ENCODE results near the gene MGMT.

The MGMT gene

DNA sequence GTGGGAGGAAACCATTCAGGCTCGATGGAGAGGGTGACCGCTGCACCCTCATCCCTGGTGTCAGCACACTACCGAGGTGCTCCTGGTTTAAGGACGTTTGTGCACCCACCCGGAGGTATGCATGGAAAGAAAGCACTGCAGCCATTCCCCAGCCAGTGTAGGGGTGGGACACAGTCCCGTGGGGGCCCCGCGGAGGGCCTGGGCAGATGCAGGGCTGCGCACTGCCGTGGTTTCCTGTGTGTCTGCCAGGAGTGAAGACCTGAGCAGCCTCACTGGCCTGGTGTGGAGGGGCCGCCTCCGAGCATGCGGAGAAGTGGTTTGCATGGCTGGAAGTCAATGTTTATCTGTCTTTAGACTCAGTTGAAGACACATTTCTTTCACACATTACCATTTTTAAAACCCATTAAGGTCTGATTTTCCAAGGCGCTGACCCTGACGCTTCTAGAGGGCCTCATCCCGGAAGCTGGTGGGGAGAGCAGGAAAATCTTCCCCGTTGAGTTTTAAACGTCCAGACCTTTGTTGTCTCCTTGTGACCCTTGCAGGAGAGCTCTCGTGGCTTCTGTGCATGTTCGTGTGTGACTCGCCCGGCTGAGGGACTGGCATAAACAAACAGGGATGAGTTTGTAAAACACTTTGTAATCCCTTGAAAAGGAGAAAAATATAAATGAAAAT lies 188.1 kb downstream of the MGMT start:
- DNase-seq (ENCODE audit: low read depth): no peak

DNA sequence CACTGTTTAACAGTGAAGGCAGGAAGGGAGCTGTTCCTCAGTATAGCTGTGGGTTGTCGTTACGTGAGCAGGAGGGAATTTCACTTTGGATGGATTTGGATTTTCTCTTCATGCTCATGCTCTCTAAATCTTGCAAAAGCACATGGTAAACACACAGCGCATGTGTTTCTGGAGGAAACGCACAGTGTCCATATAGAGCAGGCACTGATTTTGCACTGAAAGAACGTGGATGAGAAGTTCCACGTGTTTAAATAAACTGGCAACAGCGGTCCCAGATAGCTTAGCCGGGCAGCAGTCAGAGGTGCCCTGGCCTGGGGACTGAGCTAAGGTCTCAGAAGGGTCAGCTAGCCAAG lies 188.6 kb downstream of the MGMT start:
- no peak for DNase-seq (ENCODE audit: low read depth)

DNA sequence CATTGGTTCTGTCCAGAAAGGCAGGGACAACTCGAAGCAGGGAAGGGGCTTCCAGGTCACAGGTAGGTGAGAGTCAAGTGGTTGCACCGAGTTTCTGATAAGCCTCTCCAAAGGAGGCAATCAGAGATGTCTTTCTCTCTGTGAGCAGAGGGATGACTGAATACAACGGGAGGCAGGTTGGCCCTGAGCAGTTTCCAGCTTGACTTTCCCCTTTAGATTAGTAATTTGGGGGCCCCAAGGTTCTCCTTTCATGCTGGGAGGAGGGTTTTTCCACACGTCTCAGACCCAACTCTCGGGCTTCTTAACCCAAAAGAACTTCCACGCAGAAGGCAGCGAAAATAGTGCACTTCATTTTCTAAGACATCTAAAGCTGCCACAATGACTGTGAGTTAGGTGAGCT lies 189.6 kb downstream of the MGMT start:
- no peak for DNase-seq (ENCODE audit: low read depth)

DNA sequence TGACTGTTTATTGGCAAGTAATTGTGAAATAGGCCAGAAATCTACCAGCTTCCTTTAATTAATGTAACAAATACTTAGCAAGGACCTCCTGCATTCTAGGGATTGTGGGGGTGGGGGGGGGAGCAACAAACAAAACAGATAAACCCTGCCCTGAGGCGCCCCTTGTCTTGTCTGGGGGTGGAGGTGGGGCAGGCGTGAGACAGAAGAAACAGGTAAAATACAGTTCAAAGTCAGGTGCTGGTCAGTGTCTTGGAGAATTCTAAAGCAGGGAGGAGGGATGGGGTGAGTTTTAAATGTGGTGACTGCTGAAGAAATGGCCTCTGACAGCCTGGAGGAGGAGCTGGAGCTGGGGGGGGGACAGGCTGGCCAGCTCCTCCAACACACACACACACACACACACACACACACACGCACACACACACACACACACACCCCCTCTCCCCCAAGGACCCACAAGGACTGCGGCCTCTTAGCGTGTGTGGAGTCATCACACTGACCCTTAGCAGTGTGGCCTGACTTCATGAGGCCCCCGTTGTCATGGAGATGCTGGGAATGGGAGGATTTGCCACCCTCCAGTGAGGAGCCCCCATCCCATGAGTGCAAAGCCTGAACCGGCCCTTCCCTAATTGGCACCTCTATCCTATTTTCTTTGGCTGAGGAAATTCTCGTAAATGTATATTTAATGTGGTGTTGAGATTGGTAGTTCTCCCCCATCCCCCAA lies 190.4 kb downstream of the MGMT start:
- DNase-seq (ENCODE audit: low read depth): no peak

DNA sequence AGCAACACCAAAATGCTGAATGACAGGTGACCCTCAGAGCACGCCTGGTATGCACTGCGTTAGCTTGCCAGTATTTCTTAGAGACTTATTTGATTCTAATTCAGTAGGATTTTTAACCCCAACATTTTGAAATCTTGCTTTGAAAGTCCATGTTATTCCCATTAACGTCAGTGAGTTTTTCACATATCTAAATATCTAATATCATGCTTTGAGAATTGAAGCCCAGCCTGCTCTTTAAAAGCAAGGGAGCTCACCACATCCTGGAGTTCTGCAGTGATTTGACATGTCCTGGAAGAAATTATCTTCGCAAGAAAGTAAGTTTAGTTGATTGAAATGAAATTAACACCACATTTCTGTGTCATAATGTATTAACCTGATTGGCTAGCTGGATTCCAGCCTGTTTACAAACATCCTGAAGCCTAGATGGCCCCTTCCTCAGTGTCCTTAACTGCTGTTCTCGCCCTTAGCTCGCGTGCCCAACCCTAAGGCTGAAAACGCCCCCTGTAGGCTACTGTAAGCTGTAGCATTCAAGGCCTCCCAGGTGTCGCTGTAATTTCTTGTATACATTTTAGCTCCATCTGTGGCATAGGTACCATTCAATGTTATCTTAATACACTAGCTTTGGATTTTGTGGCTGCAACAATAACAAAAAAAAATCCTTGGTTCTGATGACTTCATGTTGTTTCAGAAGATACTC lies 191.5 kb downstream of the MGMT start:
- no peak for DNase-seq (ENCODE audit: low read depth)

DNA sequence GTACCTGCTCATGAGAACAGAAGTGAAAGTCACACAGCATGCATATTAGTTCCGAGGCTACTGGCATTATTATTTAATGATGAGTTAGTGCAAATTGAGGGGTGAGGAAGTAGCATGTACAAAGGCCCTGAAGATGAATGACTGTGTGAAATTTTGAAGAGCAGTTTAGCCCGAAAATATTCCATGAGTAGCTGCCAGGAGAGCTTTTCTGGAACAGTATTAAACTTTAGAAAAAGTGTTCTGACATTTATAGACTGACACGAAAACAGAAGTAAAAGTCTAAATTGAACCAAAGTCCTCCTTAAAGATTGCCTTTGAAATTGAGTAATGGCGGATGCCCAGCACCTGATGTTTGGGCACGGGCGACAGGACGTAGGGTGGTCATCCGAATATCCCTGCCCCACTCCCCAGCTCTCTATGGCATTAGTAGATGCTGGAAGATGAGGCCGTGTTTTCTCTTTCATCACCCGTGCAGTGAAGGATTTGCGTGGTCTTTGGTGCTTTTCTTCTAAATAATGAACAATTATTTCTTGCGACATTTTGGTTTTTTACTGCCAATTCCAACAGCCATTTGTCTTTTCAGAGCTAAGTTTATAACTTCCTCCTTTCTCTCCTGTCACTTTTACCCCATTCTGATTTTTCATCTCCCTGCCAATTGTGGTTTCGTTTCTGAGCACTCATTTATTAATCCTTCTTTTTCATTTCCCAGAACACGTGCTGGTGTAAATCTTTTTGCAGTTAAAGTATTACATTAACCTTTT lies 192.6 kb downstream of the MGMT start:
- no peak for DNase-seq (ENCODE audit: low read depth)

DNA sequence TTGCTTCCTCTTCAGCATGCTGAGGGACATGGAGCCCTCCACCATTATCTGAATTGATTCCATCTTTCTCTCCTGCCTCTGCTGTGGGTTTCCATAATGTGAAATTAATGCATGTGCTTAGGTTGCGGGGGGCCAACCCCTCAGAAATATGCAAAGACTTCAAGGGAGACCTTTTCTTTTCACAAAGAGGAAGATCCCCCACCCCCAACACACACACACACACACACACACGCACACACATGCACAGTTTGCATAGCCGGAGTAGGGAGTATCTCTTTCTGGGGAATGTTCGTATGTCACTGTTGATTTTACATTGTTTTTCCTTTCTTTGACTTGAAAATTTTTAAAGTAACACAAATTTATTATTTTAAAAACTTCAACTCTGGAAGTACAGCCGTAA lies 193.5 kb downstream of the MGMT start:
- DNase-seq (ENCODE audit: low read depth): no peak

DNA sequence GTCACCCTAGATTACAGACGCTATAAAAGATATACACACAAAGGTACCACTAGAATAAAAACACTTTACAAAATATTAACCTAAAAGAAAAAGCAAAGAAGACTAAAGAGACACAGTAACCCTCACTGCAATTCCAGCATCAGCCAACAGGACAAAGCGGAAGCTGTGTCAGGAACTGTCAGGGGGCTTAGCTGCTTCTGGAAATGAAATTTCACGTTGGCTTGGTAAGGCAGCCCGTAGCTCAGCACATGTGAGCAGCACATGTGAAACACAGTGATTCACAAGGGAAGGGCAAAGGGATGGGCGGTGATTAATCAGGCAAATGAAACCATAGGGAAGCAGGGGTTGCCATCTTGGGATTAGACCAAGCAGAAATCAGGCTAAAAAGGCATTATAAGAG lies 195.4 kb downstream of the MGMT start:
- DNase-seq (ENCODE audit: low read depth): no peak

DNA sequence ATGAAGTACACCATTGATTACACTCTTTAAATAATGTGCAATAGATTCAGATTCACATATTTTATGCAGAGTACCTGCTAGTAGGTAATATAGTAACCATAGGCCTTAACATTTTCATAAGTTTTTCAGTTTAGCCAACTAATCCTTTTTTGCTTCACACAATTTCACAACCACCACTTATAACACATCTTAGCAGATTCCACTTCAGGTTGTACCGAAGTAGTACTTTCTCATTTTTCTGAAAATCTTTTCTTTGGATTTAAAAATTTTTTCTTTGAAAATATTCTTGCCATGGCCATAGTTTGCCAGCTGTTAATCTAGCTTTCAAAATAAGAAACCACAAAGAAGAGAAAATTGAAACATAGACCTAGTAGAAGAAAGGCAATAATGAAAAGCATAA lies 203.1 kb downstream of the MGMT start:
- no peak for DNase-seq (ENCODE audit: low read depth)

DNA sequence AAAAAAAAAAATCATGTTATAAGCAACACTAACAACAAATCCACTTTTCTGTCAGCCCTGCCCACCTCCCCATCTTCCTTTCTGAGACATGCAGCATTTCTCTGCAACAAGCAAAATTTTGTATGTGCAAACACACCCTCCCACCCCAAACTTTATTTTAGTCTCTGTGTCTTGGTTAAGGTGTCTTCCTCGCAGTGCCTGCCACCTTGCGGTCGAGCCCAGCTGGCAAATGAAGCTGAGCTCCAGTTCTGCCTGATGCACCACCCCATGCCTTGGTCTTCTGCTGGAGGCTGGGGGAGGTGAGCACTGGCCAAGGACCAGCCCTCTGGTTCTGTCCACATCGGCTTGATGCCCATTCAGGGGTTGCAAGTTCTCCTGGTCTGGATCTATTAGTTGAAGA lies 206.3 kb downstream of the MGMT start:
- no peak for DNase-seq (ENCODE audit: low read depth)

DNA sequence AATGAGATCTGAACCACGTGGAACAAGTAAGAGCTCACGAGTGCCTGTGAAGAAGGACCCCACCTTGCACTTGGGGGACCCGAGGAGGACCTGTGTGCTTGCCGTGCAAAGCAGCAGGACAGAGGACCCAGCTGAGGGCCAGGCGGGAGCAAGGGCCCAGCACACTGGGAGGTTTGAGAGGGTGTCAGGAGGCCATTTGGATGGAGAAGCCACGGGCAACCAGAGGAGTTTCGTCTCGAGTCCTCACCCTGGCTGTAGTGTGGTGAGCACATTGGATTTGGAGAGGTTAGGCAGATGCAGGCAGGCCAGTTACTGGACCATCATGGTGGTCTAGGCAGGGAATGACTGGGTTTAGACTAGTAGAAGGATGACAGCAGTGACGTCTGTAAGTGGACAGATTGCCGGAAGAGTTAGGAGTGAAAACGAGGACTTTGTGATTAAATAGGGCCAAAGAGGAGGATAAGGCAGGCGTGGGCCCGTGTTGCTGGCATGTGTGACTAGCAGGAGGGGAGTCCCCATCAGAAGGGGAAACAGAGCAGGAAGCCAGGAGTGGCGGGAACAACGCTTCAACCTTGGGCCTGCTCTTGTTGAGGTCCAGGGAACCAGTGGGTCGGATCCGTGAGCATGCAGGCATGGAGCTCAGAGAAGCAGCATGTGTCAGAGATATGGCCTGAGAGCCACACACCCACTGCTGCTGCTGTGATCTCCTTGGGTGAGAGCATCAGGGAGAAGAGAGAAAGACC lies 208.2 kb downstream of the MGMT start:
- no peak for DNase-seq (ENCODE audit: low read depth)

DNA sequence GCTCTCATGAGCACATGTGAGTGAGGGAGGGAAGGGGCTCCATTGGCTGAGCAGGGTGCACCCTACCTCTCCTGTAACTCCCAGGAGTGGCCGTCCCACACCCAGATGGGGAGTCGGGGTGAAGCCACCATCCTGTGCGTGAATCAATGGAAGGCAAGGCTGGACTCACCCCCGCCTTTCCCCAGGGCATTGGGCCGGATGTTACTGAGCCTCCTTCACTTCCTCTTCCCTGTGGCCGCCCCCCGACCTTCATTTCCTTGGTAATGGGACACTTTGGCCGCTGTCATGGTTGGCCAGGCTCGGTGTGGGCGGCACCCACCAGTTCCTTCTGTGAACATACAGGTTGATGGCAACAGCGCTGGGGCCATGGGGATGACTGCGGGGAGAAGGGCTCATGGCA lies 209.0 kb downstream of the MGMT start:
- DNase-seq (ENCODE audit: low read depth): no peak

DNA sequence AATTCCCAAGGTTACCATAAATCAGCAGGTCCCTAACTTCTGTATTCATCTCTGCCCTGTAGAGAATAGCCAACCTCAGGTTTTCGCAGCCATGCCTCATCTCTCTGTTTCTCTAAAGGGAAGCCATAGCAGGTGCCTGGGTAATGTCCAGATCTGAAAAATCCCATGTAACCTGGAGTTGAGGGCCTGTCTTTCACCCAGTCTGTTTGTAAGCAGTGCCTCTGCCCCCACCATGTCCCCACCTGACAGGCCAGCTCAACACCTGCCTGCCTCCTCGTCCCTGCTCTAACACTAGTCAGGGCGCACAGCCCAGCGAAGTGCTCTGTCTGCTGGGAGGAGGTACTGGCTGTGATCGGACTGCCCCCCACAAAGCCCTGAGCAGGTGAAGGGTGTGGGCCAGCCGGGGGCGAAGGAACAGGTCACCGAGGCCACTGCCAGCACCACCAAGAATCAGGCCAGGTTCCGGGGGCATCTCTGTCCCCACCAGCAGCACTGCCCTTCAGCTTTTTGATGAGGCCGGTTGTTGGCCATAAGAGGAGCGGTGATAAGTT lies 210.4 kb downstream of the MGMT start:
- DNase-seq (ENCODE audit: low read depth): no peak

DNA sequence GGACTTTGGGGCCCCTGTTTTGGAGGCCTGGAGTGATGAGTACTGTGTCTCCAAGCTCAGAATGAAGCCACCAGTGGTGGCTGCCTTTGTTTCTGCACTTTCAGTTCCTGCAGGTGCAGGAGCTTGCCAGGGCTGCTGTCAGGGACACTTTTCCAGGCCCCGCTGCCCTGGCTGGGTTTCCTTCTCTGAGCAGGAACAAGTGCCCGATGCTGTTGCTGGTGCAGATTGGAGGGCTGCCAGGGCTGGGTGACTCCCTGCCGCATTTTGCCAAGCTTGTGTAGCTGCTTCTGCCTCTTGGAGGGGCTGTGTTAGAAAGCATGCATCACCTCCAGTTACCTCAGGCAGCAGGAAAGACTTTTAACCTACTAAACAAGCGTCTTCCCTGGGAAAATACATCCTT lies 211.1 kb downstream of the MGMT start:
- no peak for DNase-seq (ENCODE audit: low read depth)

DNA sequence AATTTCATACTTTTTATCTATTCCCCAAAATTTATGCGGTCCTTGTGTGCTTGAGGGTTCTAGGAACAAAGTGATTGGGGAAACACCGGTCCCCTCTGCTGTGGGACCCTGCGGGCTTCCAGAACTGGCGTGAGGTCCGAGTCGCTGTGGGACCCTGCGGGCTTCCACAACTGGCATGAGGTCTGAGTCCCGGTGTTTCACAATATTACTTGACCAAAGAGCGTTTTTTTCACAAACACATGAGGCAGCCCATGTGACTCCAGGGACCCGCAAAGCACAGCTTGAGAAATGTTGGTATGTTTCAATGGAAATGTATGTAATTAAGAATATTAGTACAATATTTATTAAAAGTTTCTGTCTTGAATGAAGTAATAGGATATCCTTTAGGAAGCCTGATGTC lies 212.2 kb downstream of the MGMT start:
- no peak for DNase-seq (ENCODE audit: low read depth)

DNA sequence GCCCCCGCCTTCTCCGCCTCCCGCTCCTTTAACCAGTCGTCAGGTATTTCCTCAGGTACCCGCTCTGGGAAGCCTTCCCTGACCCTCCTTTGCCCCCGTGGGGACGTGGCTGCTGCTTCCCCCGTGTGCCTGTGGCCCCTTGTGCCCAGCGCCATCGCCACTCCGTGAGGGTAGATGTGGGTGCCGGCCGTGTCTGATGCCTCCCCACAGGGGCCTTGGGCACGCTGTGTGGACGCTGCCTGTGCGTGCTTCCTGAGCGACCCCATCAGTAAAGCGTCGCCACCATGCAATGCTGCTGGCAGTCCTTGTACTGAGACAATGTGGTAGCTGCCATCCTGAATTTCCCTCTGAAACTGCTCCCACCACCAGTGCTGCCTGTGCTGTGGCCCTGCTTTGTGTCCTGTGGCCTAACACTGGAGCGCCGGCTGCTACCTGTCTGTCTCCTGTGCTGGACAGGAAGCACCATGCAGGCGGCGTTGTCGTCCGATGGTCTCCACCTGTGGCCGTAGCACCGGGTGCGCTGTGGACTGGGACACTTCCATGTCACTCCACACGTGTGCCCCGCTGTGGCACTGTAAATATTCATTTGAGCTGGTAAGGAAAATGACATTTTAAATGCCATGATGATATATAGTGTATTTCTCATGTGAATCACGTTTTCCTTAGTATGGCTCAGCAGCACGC lies 213.8 kb downstream of the MGMT start:
- DNase-seq (ENCODE audit: low read depth): no peak

DNA sequence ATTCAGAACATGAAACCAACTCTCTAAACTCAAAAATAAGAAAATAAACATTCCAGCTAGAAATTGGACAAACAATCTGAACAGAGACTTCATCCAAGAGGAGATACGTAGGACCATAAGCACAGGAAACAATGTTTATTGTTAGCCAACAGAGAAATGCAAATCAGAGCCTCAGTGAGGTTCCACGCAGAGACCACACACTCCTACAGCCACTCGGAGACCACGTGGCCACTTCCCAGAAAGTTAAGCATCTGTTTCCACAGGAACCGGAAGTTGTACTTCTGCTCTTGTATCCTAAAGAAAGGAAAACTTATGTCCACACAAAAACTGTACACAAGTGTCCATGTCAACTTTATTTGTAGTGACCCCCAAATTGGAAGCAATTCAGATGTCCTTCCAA lies 214.8 kb downstream of the MGMT start:
- no peak for DNase-seq (ENCODE audit: low read depth)

DNA sequence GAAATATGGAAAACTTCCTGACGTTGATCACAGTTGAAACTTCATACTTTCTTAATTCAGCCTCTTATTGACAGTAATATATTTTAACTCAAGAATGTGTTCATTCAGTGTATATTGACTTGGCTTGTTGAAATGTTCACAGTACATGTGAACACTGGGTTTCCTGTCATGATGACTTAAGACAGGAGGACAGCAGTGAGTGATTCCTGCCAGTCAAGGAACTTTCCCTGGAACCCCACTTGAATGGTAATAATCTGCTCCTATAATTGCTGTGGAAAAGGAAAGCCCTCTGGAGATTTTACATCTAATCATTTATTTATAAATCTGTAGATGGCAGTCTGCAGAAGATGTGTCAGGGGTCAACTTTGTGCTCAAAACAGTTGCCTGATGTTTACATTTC lies 216.5 kb downstream of the MGMT start:
- no peak for DNase-seq (ENCODE audit: low read depth)

DNA sequence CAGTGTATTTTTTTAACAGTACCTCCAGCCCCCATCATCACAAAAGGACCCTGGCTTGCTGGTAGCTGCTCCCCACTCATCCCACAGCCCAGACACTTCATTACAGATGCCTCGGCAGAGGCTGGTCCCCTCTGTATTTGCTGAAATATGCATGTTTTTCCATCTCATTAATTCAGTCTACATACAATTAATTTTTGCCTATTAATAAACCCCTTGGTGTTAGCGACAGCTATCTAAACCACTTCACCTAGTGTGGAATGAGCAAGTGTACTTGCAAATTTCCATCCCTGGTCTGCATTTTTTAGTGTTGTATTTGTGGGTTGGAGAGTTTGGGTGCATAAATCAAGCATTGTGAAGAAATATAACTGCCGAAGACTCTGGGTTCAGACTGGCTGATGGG lies 216.9 kb downstream of the MGMT start:
- DNase-seq (ENCODE audit: low read depth): no peak

DNA sequence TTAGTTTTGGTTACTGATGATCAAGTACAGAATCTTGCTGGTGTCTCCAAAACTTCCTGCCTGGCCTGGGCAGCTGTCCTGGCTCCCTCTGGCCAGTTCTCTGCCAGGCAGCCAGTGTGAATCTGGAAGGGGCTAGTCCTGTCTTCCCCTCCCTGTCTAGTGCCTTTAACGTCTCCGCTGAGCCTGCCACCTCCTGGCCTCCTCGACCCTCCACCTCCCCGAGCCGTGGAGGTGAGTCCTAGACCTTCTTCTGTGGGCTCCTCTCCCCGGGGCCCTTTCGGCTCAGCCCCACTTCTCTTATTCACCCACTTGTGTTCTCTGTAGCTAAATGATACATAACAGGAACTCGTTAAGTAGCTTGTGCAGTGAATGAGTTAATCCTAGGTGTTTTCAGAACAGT lies 218.2 kb downstream of the MGMT start:
- DNase-seq (ENCODE audit: low read depth): no peak

DNA sequence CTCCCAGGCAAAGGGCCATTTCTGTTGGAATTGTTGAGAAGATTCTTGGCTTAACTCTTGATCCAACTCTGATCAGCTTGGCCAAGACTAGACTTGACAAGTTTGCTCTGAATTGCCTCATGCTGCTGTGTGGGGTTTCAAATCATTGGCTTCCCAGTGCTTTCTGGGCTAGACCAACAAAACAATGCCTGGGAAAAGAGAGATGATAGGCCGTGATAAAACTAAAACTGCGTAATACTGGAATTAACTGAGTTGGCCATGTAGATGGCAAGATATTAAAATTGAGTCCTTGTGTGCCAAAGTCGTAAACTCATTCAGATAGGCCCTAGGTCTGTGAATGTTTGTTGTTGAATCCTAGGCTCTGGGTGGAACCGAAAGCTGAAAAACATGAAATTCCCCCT lies 222.6 kb downstream of the MGMT start:
- no peak for DNase-seq (ENCODE audit: low read depth)

Data from T-helper 22 cell (primary cell).